Activated CD4-positive, alpha-beta T cell treated with anti-CD3 and anti-CD28 coated beads for 36 hours (primary cell): ENCODE measurements around the gene HAGH. TPM values are rescaled to one million over a fixed set of nuclear protein-coding genes. Genes with fewer than 3 reads are reported as not detected.

Experiments used
- ATAC-seq: fragments of 200-7000 bp; cut with Tn5 transposase; one replicate; pipeline ENCODE4 v1.10.0; 2021; ENCODE audit warnings: mild to moderate bottlenecking, moderate library complexity
- CTCF ChIA-PET: fragments of 350-600 bp; sonication (Branson Sonifier 250); formaldehyde crosslinking; loops from one replicate; lab custom pipeline; 2021; ENCODE audit warnings: antibody characterized with exemption; lab: Charles Lee
- POLR2A ChIA-PET: fragments of 350-600 bp; sonication (Branson Sonifier 250); formaldehyde crosslinking; loops from one replicate; lab custom pipeline; 2021; ENCODE audit warnings: antibody characterized with exemption, inconsistent platforms; lab: Charles Lee
- DNase-seq: peaks from one replicate; pipeline ENCODE4 v3.0.0-alpha.2; 2020
- H3K27ac Mint-ChIP-seq: one replicate; pipeline ENCODE4 v1.8.0; 2021; ENCODE audit warnings: mixed read lengths
- H3K27me3 Mint-ChIP-seq: one replicate; pipeline ENCODE4 v1.8.0; 2021; ENCODE audit warnings: mixed read lengths
- H3K36me3 Mint-ChIP-seq: one replicate; pipeline ENCODE4 v1.8.0; 2021; ENCODE audit warnings: low read depth, mixed read lengths
- H3K4me1 Mint-ChIP-seq: one replicate; pipeline ENCODE4 v1.8.0; 2021; ENCODE audit warnings: mixed read lengths
- H3K4me3 Mint-ChIP-seq: one replicate; pipeline ENCODE4 v1.8.0; 2021; ENCODE audit warnings: mild to moderate bottlenecking, moderate library complexity, mixed read lengths
- H3K9me3 Mint-ChIP-seq: one replicate; pipeline ENCODE4 v1.8.0; 2021; ENCODE audit warnings: low read depth, mixed read lengths
- intact Hi-C, 2 experiments: fragments of 100-400 bp; cut with DNase I in 1 of 2; cut with micrococcal nuclease in 1 of 2; formaldehyde crosslinking; loops; one replicate each; pipeline versions ENCODE4 v1.14.2 to v1.15.1; 2022 to 2024; cut with DNase I, micrococcal nuclease
- total RNA-seq, 2 experiments: library from RNA; stranded (reverse); gene quantifications; one replicate each; pipeline ENCODE4 v1.2.3, GENCODE V29; 2021

The HAGH gene
- total RNA-seq, 2 experiments from 2014 or later = 20.9 to 25.0 TPM

GRCh38 chr16:1777375-1778199 lies 49.0 kb downstream of the HAGH start:
- intact Hi-C loops = no loop called here
- ChIA-PET POLR2A (no interaction called here), CTCF (no interaction called here)
- no peak overlapping the region for H3K27ac Mint-ChIP-seq
- peaks cover 13% of the 10 kb centered on the region for H3K4me1 Mint-ChIP-seq
- ATAC-seq (no peak), DNase-seq (peak; percentile 10)
- no peak overlapping the region for H3K4me3 Mint-ChIP-seq
- H3K36me3 Mint-ChIP-seq = peaks cover 6% of the 10 kb centered on the region
- no peaks in the 10 kb centered on the region for H3K27me3 Mint-ChIP-seq
- no peaks in the 10 kb centered on the region for H3K9me3 Mint-ChIP-seq

GRCh38 chr16:1776991-1777374 lies 49.6 kb downstream of the HAGH start:
- H3K27me3 Mint-ChIP-seq = no peaks in the 10 kb centered on the region
- ChIA-PET CTCF (no interaction called here), POLR2A (no interaction called here)
- DNase-seq (no peak), ATAC-seq (no peak)
- H3K4me1 Mint-ChIP-seq = peaks cover 13% of the 10 kb centered on the region
- peaks cover 11% of the 10 kb centered on the region for H3K36me3 Mint-ChIP-seq
- intact Hi-C loops = no loop called here
- no peak overlapping the region for H3K4me3 Mint-ChIP-seq
- no peaks in the 10 kb centered on the region for H3K9me3 Mint-ChIP-seq
- H3K27ac Mint-ChIP-seq = no peak overlapping the region

GRCh38 chr16:1776672-1776955 lies 50.0 kb downstream of the HAGH start:
- intact Hi-C loops = no loop called here

GRCh38 chr16:1775846-1776671 lies 50.6 kb downstream of the HAGH start:
- DNase-seq = no peak
- Mint-ChIP-seq H3K9me3 (no peaks in the 10 kb centered on the region), H3K27ac (no peak overlapping the region), H3K36me3 (peaks cover 12% of the 10 kb centered on the region), H3K4me1 (peaks cover 5% of the 10 kb centered on the region), H3K27me3 (no peaks in the 10 kb centered on the region), H3K4me3 (no peak overlapping the region)
- ChIA-PET CTCF (interaction anchor here (0.6 kb wide), 2 partner anchors 60 to 360 kb away, joined by 3 read pairs; partner anchors contain the start of gene PKD1), POLR2A (no interaction called here)
- intact Hi-C loops = no loop called here
- no peak for ATAC-seq

More at GRCh38 chr16:1776672-1776955, 50.0 kb downstream of the HAGH start:
- POLR2A ChIA-PET = no interaction called here
- ATAC-seq = no peak
- no peak overlapping the region for H3K4me3 Mint-ChIP-seq
- H3K27me3 Mint-ChIP-seq = no peaks in the 10 kb centered on the region
- peaks cover 11% of the 10 kb centered on the region for H3K4me1 Mint-ChIP-seq
- H3K27ac Mint-ChIP-seq = no peak overlapping the region
- no peaks in the 10 kb centered on the region for H3K9me3 Mint-ChIP-seq
- H3K36me3 Mint-ChIP-seq = peaks cover 14% of the 10 kb centered on the region
- peak; percentile 4 for DNase-seq
- CTCF ChIA-PET = no interaction called here

GRCh38 chr16:1775006-1775845 lies 51.4 kb downstream of the HAGH start:
- intact Hi-C loops = no loop called here
- DNase-seq = no peak
- CTCF ChIA-PET = interaction anchor here (0.6 kb wide), 2 partner anchors 59 to 361 kb away, joined by 3 read pairs; partner anchors contain the start of gene PKD1

GRCh38 chr16:1774448-1774780 lies 52.2 kb downstream of the HAGH start:
- peaks cover 19% of the 10 kb centered on the region for H3K36me3 Mint-ChIP-seq
- ChIA-PET POLR2A (interaction anchor here (0.7 to 5.2 kb wide), 2 partner anchors 8 to 9 kb away, joined by 3 to 39 read pairs; partner anchors contain the start of genes NUBP2 and SPSB3), CTCF (interaction anchor here (1.0 kb wide), 1 partner anchor 8 kb away, joined by 5 read pairs; the partner anchor contains the start of genes NUBP2 and SPSB3)
- no peak overlapping the region for H3K27ac Mint-ChIP-seq
- no peaks in the 10 kb centered on the region for H3K9me3 Mint-ChIP-seq
- ATAC-seq = no peak
- no peak for DNase-seq
- peak overlapping the region; percentile 94 for H3K4me3 Mint-ChIP-seq
- intact Hi-C loops = loop anchor here (5.0 kb wide), 4 partner anchors 67 to 1092 kb away; partner anchors contain the start of genes GNPTG (in 1 of the 2), JMJD8 (in 1 of the 2), MAPK8IP3 (in 1 of the 2) and STUB1 (in 1 of the 2)
- peaks cover 9% of the 10 kb centered on the region for H3K4me1 Mint-ChIP-seq
- H3K27me3 Mint-ChIP-seq = no peaks in the 10 kb centered on the region

More at GRCh38 chr16:1775006-1775845, 51.4 kb downstream of the HAGH start:
- H3K27ac Mint-ChIP-seq = no peak overlapping the region
- H3K4me1 Mint-ChIP-seq = peaks cover 6% of the 10 kb centered on the region
- peak overlapping the region; percentile 26 for H3K4me3 Mint-ChIP-seq
- H3K36me3 Mint-ChIP-seq = peaks cover 17% of the 10 kb centered on the region
- no peak for ATAC-seq
- H3K9me3 Mint-ChIP-seq = no peaks in the 10 kb centered on the region
- POLR2A ChIA-PET = interaction anchor here (0.7 to 5.2 kb wide), 2 partner anchors 7 to 10 kb away, joined by 3 to 39 read pairs; partner anchors contain the start of genes NUBP2 and SPSB3
- no peaks in the 10 kb centered on the region for H3K27me3 Mint-ChIP-seq

- peaks cover 9% of the 10 kb centered on the region for H3K4me1 Mint-ChIP-seq
- ChIA-PET POLR2A (interaction anchor here (5.2 kb wide), 1 partner anchor 9 kb away, joined by 39 read pairs; the partner anchor contains the start of genes NUBP2 and SPSB3), CTCF (interaction anchor here (0.7 to 1.0 kb wide), 3 partner anchors 9 to 1238 kb away, joined by 3 to 5 read pairs (median 4); partner anchors contain the start of genes NUBP2 and SPSB3)
- H3K9me3 Mint-ChIP-seq = no peaks in the 10 kb centered on the region
- H3K36me3 Mint-ChIP-seq = peaks cover 19% of the 10 kb centered on the region
- no peaks in the 10 kb centered on the region for H3K27me3 Mint-ChIP-seq
- peak overlapping the region; percentile 94 for H3K4me3 Mint-ChIP-seq
- peak overlapping the region; percentile 83 for H3K27ac Mint-ChIP-seq
- DNase-seq (peak; percentile 52), ATAC-seq (peak; percentile 3)
- intact Hi-C loops = loop anchor here (1.0 to 5.0 kb wide), 18 partner anchors 8 to 1092 kb away; partner anchors contain the start of genes MAPK8IP3 (in 2 of the 2), NUBP2 (in 2 of the 2), SPSB3 (in 2 of the 2) and CRAMP1 (in 1 of the 2)
These were observed 52.8 kb downstream of the HAGH start for GRCh38 chr16:1773703-1774447.

- peak; percentile 53 for ATAC-seq
- POLR2A ChIA-PET = interaction anchor here (1.4 to 5.2 kb wide), 2 partner anchors 10 to 192 kb away, joined by 3 to 39 read pairs; partner anchors contain the start of genes NUBP2, RPS2 and SPSB3
These were observed 53.5 kb downstream of the HAGH start, which contains the start of gene MRPS34 for GRCh38 chr16:1772908-1773702. TSS of gene MRPS34 (minus strand) at chr16:1773134. CDS start at chr16:1773119, 15 bp downstream.

GRCh38 chr16:1772362-1772907 lies 54.2 kb downstream of the HAGH start, which contains the start of gene EME2:
TSS of gene EME2 (plus strand) at chr16:1772810. CDS start at chr16:1773228, 418 bp downstream.
- peak; percentile 30 for ATAC-seq
- Mint-ChIP-seq H3K27ac (peak within 1 kb of the TSS; percentile 99), H3K36me3 (peaks cover 22% of the 10 kb centered on the region), H3K9me3 (no peaks in the 10 kb centered on the region), H3K4me3 (peak within 1 kb of the TSS; percentile 94), H3K4me1 (peaks cover 9% of the 10 kb centered on the region), H3K27me3 (no peaks in the 10 kb centered on the region)
- DNase-seq = peak; percentile 82
- ChIA-PET CTCF (interaction anchor here (1.3 to 2.0 kb wide), 2 partner anchors 10 to 65 kb away, joined by 4 to 16 read pairs; partner anchors contain the start of genes NUBP2 and SPSB3), POLR2A (interaction anchor here (1.4 to 5.2 kb wide), 2 partner anchors 10 to 192 kb away, joined by 3 to 39 read pairs; partner anchors contain the start of genes NUBP2, RPS2 and SPSB3)
- intact Hi-C loops = loop anchor here (2.0 to 5.0 kb wide), 9 partner anchors 65 to 1090 kb away; partner anchors contain the start of genes GNPTG (in 1 of the 2), JMJD8 (in 1 of the 2), MAPK8IP3 (in 1 of the 2) and MLST8 (in 1 of the 2)

More at GRCh38 chr16:1772908-1773702, 53.5 kb downstream of the HAGH start, which contains the start of gene MRPS34:
- H3K27ac Mint-ChIP-seq = peak within 1 kb of the TSS; percentile 99
- intact Hi-C loops = loop anchor here (1.0 to 5.0 kb wide), 18 partner anchors 9 to 1091 kb away; partner anchors contain the start of genes MAPK8IP3 (in 2 of the 2), NUBP2 (in 2 of the 2), SPSB3 (in 2 of the 2) and CRAMP1 (in 1 of the 2)
- H3K4me1 Mint-ChIP-seq = peaks cover 9% of the 10 kb centered on the region
- CTCF ChIA-PET = interaction anchor here (0.7 to 2.0 kb wide), 4 partner anchors 10 to 1239 kb away, joined by 3 to 16 read pairs (median 4); partner anchors contain the start of genes NUBP2 and SPSB3
- peak within 1 kb of the TSS; percentile 94 for H3K4me3 Mint-ChIP-seq
- no peaks in the 10 kb centered on the region for H3K9me3 Mint-ChIP-seq
- H3K36me3 Mint-ChIP-seq = peaks cover 19% of the 10 kb centered on the region
- no peaks in the 10 kb centered on the region for H3K27me3 Mint-ChIP-seq
- peak; percentile 90 for DNase-seq
